Thyroid gland (tissue), 4 donors: ENCODE measurements around the gene SENP5.

ENCODE experiments used
- POLR2A ChIP-seq, 2 donors: fragments of 450-650 bp; IDR thresholded peaks; one replicate each; pipeline ENCODE4 v1.6.1; 2017; ENCODE audit warnings: antibody characterized with exemption in 2 of 2, mild to moderate bottlenecking in 2 of 2, moderate library complexity in 1 of 2
- TF ChIP-seq, protein P1 (sequence below), 6 experiments: fragments of 200-600 bp in 3 of 6; fragments of 450-650 bp in 3 of 6; sonication (generic) in 3 of 6; IDR thresholded peaks; one replicate each; pipeline ENCODE4 v1.5.1; 2016 to 2019; ENCODE audit warnings: antibody characterized with exemption in 6 of 6, mild to moderate bottlenecking in 2 of 6, inconsistent platforms in 1 of 6, moderate library complexity in 1 of 6

DNA sequence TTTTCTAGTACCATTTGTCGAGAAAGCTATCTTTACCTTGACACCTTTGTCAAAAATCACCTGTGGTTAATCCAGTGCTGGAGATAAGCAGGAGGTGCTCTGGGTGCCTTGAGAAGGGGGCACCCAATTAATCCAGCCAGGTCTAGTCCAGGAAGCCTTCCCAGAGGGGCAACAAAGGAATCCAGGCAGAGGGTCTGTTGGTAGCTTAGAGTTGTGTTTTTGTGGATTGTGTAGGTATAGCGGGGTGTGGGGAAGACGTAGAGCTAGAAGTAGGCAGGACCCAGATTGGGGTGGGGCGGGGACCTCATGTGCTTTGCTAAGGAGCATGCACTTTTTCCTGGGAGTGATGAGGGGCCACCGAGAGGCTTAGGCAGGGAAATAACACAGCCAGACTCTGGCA is 106.9 kb downstream of the SENP5 start:
- TF ChIP-seq, protein P1, sequence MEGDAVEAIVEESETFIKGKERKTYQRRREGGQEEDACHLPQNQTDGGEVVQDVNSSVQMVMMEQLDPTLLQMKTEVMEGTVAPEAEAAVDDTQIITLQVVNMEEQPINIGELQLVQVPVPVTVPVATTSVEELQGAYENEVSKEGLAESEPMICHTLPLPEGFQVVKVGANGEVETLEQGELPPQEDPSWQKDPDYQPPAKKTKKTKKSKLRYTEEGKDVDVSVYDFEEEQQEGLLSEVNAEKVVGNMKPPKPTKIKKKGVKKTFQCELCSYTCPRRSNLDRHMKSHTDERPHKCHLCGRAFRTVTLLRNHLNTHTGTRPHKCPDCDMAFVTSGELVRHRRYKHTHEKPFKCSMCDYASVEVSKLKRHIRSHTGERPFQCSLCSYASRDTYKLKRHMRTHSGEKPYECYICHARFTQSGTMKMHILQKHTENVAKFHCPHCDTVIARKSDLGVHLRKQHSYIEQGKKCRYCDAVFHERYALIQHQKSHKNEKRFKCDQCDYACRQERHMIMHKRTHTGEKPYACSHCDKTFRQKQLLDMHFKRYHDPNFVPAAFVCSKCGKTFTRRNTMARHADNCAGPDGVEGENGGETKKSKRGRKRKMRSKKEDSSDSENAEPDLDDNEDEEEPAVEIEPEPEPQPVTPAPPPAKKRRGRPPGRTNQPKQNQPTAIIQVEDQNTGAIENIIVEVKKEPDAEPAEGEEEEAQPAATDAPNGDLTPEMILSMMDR (IDR thresholded peaks at IDR 0.05): no peak
- TF ChIP-seq POLR2A (IDR thresholded peaks at IDR 0.05): no peak
